Thoracic aorta (tissue), 2 donors: ENCODE measurements around the gene CNN3. TPM values are rescaled to one million over a fixed set of nuclear protein-coding genes. Genes with fewer than 3 reads are reported as not detected.

Source experiments
- ATAC-seq: fragments of 150-250 bp; one replicate; pipeline ENCODE4 v1.8.0; 2017; ENCODE audit warnings: low read depth; ENCODE audit not compliant: insufficient number of reproducible peaks, low FRiP score
- DNase-seq: peaks from one replicate; pipeline ENCODE4 v3.0.0-alpha.2; 2020; ENCODE audit warnings: low spot score
- H3K27ac ChIP-seq, 2 donors: fragments of 200-600 bp; sonication (generic); 1 replicate in 1 of 2; 2 replicates in 1 of 2; pipeline ENCODE4 v1.5.1; 2016; ENCODE audit warnings: mild to moderate bottlenecking in 2 of 2, moderate library complexity in 2 of 2
- H3K27me3 ChIP-seq: fragments of 200-600 bp; sonication (generic); replicated peaks from 2 replicates; pipeline ENCODE4 v1.6.0; 2016; ENCODE audit warnings: mild to moderate bottlenecking; ENCODE audit not compliant: insufficient read depth
- H3K36me3 ChIP-seq: fragments of 200-600 bp; sonication (generic); one replicate; pipeline ENCODE4 v1.5.1; 2016
- H3K4me1 ChIP-seq, 2 donors: fragments of 200-600 bp; sonication (generic); 1 replicate in 1 of 2; 2 replicates in 1 of 2; pipeline versions ENCODE4 v1.5.1 to v1.6.0; 2016; ENCODE audit warnings: low read depth in 2 of 2, mild to moderate bottlenecking in 1 of 2; ENCODE audit not compliant: control insufficient read depth in 1 of 2
- H3K4me3 ChIP-seq: fragments of 200-600 bp; sonication (generic); 2 replicates; pipeline ENCODE4 v1.5.1; 2016; ENCODE audit warnings: mild to moderate bottlenecking
- H3K9me3 ChIP-seq: fragments of 200-600 bp; sonication (generic); 2 replicates; pipeline ENCODE4 v1.5.1; 2016
- total RNA-seq, 2 donors: library from RNA; depleted of rRNA; stranded (reverse); fragments of >200 nt; gene quantifications; one replicate each; pipeline versions ENCODE4 v1.1.0 to v1.2.3, GENCODE V29; 2016
- TF ChIP-seq, protein P1 (sequence below): fragments of 200-600 bp; sonication (generic); IDR thresholded peaks from one replicate; pipeline ENCODE4 v1.5.1; 2019; ENCODE audit warnings: antibody characterized with exemption

CNN3 gene
- total RNA-seq, 2 donors from 2014 or later: 225 to 257 TPM

DNA sequence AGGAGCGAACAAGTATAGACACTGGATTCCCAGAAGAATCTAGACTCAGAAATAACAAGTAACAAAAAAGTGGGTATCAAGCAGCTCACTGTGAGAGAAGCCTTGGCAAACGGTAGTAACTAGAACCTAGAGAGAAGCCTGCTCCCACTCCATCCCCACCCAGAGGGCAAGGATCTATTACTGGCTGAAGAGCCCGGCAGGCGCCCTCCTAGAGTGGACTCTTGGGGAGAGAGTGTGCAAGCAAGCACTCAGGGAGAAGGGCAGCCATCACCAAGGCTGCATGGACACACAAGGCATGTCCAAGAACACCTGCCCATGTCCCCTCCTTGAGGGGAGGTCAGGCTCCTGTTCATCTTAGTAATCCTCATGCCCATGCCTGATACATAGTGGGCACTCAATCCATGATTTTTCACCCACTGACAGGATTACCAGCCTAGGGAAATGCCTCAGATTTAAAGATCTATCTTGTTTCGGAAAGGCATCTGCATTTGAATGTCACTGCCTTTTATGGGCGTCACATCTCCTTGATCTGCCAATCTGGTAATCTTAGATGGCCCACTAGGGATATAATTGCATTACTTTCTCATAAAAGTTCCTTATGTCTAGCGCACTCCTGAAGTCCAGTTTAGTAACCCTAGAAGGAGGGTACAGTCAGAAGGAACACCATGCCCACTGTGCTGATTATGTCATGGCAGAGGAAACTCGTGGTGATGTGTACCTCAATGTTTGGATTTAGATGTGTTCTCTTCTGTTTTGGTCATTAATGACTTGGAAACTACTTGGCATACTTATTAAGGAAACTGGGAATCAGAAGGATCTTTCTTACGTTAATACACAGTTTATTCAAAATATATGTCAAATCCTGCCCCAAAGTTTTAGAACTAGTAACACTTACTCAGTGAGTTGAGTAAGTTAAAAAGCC is 14.4 kb downstream of the CNN3 start:
- DNase-seq: no peak
- Histone ChIP-seq H3K27me3 (no peaks in the 10 kb centered on the region), H3K4me3 (no peak overlapping the region), H3K4me1 (peaks cover 17 to 84% of the 10 kb centered on the region in 2 donors), H3K9me3 (no peaks in the 10 kb centered on the region), H3K36me3 (no peaks in the 10 kb centered on the region), H3K27ac (peak overlapping the region in 1 of 2 donors; percentile 1)
- TF ChIP-seq, protein P1, sequence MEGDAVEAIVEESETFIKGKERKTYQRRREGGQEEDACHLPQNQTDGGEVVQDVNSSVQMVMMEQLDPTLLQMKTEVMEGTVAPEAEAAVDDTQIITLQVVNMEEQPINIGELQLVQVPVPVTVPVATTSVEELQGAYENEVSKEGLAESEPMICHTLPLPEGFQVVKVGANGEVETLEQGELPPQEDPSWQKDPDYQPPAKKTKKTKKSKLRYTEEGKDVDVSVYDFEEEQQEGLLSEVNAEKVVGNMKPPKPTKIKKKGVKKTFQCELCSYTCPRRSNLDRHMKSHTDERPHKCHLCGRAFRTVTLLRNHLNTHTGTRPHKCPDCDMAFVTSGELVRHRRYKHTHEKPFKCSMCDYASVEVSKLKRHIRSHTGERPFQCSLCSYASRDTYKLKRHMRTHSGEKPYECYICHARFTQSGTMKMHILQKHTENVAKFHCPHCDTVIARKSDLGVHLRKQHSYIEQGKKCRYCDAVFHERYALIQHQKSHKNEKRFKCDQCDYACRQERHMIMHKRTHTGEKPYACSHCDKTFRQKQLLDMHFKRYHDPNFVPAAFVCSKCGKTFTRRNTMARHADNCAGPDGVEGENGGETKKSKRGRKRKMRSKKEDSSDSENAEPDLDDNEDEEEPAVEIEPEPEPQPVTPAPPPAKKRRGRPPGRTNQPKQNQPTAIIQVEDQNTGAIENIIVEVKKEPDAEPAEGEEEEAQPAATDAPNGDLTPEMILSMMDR: no peak
- no peak for ATAC-seq

DNA sequence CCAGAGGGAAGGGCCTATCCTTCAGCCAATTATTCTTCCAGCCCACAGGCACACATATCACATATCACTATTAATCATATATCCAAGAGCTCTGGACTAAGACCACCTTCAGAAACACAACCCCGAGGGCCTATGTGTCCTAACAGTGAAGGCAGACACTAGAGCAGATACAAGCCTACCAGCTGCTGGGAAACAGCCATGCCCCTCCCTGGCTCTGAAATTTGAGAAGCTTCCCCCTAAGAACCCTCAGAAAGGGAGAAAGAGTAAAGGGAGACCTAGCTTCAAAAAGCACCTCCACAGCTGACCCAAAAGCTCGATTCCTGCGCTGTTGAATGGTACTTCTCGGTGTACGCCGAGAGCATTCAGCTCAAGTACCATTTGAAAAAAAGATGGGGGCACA is 17.4 kb downstream of the CNN3 start:
- TF ChIP-seq, protein P1: no peak
- Histone ChIP-seq H3K9me3 (no peaks in the 10 kb centered on the region), H3K36me3 (no peaks in the 10 kb centered on the region), H3K4me1 (peaks cover 12 to 85% of the 10 kb centered on the region in 2 donors), H3K27me3 (no peaks in the 10 kb centered on the region), H3K27ac (no peak overlapping the region), H3K4me3 (no peak overlapping the region)
- no peak for ATAC-seq
- DNase-seq: no peak

DNA sequence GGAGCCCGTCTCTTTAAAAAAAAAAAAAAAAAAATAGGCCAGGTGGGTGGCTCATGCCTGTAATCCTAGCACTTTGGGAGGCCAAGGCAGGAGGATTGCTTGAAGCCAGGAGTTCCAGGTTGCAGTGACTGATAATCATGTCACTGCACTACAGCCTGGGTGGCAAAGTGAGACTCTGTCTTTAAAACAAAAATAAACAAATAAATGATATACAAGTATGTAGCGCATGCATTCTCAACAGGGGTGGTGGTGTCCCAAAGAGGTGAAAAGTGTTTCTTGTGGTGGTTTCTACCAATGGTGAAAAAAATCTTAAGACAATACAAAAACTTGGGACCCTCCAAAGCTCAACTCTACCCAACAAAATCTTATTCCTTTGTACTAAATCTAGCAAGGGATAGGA is 17.9 kb downstream of the CNN3 start:
- Histone ChIP-seq H3K36me3 (no peaks in the 10 kb centered on the region), H3K4me3 (no peak overlapping the region), H3K27ac (no peak overlapping the region), H3K9me3 (no peaks in the 10 kb centered on the region), H3K27me3 (no peaks in the 10 kb centered on the region), H3K4me1 (peaks cover 9 to 85% of the 10 kb centered on the region in 2 donors)
- TF ChIP-seq, protein P1: no peak
- no peak for DNase-seq
- no peak for ATAC-seq

DNA sequence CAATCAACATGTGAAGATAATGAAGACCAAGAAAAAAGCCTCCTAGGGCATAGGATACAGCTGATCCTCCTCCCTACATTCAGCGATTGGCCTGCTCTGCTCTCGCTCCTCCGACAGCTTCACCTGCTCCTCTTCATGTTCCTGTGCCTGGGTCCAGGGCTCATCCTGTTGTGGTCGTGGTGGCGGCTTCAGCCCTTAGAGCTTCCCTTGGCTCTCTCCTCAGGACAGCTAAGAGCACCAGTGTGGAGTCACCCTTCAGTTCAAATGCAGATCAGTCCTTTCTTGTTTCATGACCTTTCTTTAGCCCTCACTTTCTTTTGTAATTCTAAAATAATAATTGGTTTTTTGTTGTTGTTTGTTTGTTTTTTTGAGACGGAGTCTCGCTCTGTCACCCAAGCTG is 18.7 kb downstream of the CNN3 start:
- Histone ChIP-seq H3K9me3 (no peaks in the 10 kb centered on the region), H3K4me1 (peaks cover 9 to 85% of the 10 kb centered on the region in 2 donors), H3K27me3 (no peaks in the 10 kb centered on the region), H3K4me3 (no peak overlapping the region), H3K36me3 (no peaks in the 10 kb centered on the region), H3K27ac (no peak overlapping the region)
- no peak for DNase-seq
- TF ChIP-seq, protein P1: no peak
- ATAC-seq: no peak

DNA sequence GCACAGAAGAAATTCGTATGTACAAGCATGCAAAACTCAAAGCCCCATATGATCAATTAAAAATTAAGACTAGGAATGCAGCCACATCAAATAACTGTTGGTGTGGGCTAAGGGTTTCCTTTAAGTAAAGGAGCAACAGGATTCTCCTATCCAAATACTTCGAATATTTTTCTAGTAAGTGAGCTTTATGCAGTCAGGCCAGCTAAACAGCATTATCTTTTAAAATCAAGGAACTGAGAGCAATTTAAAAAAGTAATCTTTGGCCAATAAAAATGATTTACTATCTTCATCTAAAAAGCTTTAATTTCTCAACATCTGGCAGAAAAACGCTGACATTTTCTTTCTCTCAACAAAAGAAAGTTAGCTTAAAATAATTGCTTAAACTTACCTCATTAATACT is 19.8 kb downstream of the CNN3 start:
- no peak for ATAC-seq
- Histone ChIP-seq H3K4me3 (no peak overlapping the region), H3K36me3 (no peaks in the 10 kb centered on the region), H3K4me1 (peaks cover 8 to 82% of the 10 kb centered on the region in 2 donors), H3K27me3 (no peaks in the 10 kb centered on the region), H3K27ac (no peak overlapping the region), H3K9me3 (no peaks in the 10 kb centered on the region)
- TF ChIP-seq, protein P1: no peak
- no peak for DNase-seq
